Upper lobe of left lung (tissue), 4 donors: ENCODE results near the gene ZNF831.

Experiments
- CTCF ChIP-seq, 6 experiments: fragments of 450-650 bp in 4 of 6; fragments of 200-600 bp in 2 of 6; sonication (generic) in 2 of 6; IDR thresholded peaks; one replicate each; pipeline ENCODE4 v1.5.1; 2016 to 2019; ENCODE audit warnings: antibody characterized with exemption in 6 of 6
- EP300 ChIP-seq, 4 donors: sonication (generic); formaldehyde crosslinking; IDR thresholded peaks; one replicate each; pipeline ENCODE4 v1.5.1; 2017; ENCODE audit warnings: antibody characterized with exemption in 4 of 4, control low read depth in 2 of 4
- POLR2A ChIP-seq, 4 donors: fragments of 450-650 bp; IDR thresholded peaks; one replicate each; pipeline ENCODE4 v1.5.1; 2016 to 2017; ENCODE audit warnings: antibody characterized with exemption in 4 of 4, mild to moderate bottlenecking in 2 of 4
- POLR2AphosphoS5 ChIP-seq, 2 donors: sonication (generic); formaldehyde crosslinking; IDR thresholded peaks; one replicate each; pipeline ENCODE4 v1.5.1; 2017; ENCODE audit warnings: antibody characterized with exemption in 2 of 2

- TF ChIP-seq CTCF (IDR thresholded peaks at IDR 0.05) (no peak), POLR2AphosphoS5 (IDR thresholded peaks at IDR 0.05) (no peak), POLR2A (IDR thresholded peaks at IDR 0.05) (no peak), EP300 (IDR thresholded peaks at IDR 0.05) (no peak)
Measured at GRCh38 chr20:59253325-59253724, 89.7 kb downstream of the ZNF831 start.
